Muscle layer of duodenum (tissue), 2 donors: ENCODE results near the gene CNGB1.
"Not testable (repeated sequence)": the region's sequence is repeated elsewhere in the genome, so short reads cannot be mapped to it uniquely, and the experiment has no call there.

Experiments
- H3K27ac ChIP-seq: one replicate; pipeline ENCODE4 v1.7.0; 2013; ENCODE audit warnings: mild to moderate bottlenecking, low read length
- H3K27me3 ChIP-seq: one replicate; pipeline ENCODE4 v1.7.0; 2013; ENCODE audit warnings: low read depth, mild to moderate bottlenecking, control low read depth, low read length
- H3K36me3 ChIP-seq, 2 donors: one replicate each; pipeline ENCODE4 v1.7.0; 2013; ENCODE audit warnings: low read length in 2 of 2, control low read depth in 1 of 2, mild to moderate bottlenecking in 1 of 2; ENCODE audit not compliant: insufficient read depth in 2 of 2, control insufficient read depth in 1 of 2
- H3K4me1 ChIP-seq, 2 donors: one replicate each; pipeline ENCODE4 v1.7.0; 2013; ENCODE audit warnings: low read length in 2 of 2, mild to moderate bottlenecking in 2 of 2, control low read depth in 1 of 2, moderate library complexity in 1 of 2; ENCODE audit not compliant: insufficient read depth in 2 of 2, control insufficient read depth in 1 of 2
- H3K4me3 ChIP-seq, 2 donors: one replicate each; pipeline ENCODE4 v1.7.0; 2013; ENCODE audit warnings: low read length in 2 of 2, low read depth in 1 of 2, mild to moderate bottlenecking in 1 of 2
- H3K9me3 ChIP-seq, 2 donors: one replicate each; pipeline ENCODE4 v1.7.0; 2013; ENCODE audit warnings: low read length in 2 of 2, control low read depth in 1 of 2, mild to moderate bottlenecking in 1 of 2; ENCODE audit not compliant: control insufficient read depth in 1 of 2
- donor health status: healthy.

The CNGB1 gene

GRCh38 chr16:57898961-57899360, 72.0 kb downstream of the CNGB1 start:
- H3K36me3 ChIP-seq, result no peaks in the 10 kb centered on the region
- no peaks in the 10 kb centered on the region for H3K9me3 ChIP-seq
- H3K4me1 ChIP-seq, result no peaks in the 10 kb centered on the region
- H3K27me3 ChIP-seq, result no peaks in the 10 kb centered on the region
- no peak overlapping the region for H3K4me3 ChIP-seq
- H3K27ac ChIP-seq, result no peak overlapping the region

- Histone ChIP-seq H3K36me3 (no peaks in the 10 kb centered on the region), H3K27ac (no peak overlapping the region), H3K4me3 (no peak overlapping the region), H3K4me1 (no peaks in the 10 kb centered on the region), H3K9me3 (no peaks in the 10 kb centered on the region), H3K27me3 (no peaks in the 10 kb centered on the region)
Measured at GRCh38 chr16:57897996-57898395, 72.9 kb downstream of the CNGB1 start.

GRCh38 chr16:57897053-57897784, 73.7 kb downstream of the CNGB1 start:
- Histone ChIP-seq H3K4me3 (no peak overlapping the region), H3K9me3 (no peaks in the 10 kb centered on the region), H3K27me3 (no peaks in the 10 kb centered on the region), H3K27ac (no peak overlapping the region), H3K4me1 (no peaks in the 10 kb centered on the region), H3K36me3 (no peaks in the 10 kb centered on the region)

DNA sequence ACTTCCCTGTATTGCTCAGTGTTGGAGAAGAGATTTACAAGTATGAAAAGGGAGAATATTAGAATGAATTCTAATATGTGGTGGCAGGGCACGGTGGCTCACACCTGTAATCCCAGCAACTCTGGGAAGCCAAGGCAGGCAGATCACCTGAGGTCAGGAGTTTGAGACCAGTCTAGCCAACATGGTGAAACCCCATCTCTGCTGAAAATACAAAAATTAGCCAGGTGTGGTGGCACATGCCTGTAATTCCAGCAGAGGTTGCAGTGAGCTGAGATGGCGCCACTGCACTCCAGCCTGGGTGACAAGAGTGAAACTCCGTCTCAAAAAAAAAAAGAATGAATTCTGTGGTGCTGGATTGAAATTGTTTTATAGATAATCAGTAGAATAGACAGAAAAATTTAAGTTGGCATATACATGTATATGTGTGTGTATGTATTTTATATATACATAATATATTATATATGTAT, 75.8 kb downstream of the CNGB1 start:
- not testable (repeated sequence) for H3K27me3 ChIP-seq, H3K4me3 ChIP-seq, H3K36me3 ChIP-seq, H3K4me1 ChIP-seq, H3K27ac ChIP-seq, H3K9me3 ChIP-seq

DNA sequence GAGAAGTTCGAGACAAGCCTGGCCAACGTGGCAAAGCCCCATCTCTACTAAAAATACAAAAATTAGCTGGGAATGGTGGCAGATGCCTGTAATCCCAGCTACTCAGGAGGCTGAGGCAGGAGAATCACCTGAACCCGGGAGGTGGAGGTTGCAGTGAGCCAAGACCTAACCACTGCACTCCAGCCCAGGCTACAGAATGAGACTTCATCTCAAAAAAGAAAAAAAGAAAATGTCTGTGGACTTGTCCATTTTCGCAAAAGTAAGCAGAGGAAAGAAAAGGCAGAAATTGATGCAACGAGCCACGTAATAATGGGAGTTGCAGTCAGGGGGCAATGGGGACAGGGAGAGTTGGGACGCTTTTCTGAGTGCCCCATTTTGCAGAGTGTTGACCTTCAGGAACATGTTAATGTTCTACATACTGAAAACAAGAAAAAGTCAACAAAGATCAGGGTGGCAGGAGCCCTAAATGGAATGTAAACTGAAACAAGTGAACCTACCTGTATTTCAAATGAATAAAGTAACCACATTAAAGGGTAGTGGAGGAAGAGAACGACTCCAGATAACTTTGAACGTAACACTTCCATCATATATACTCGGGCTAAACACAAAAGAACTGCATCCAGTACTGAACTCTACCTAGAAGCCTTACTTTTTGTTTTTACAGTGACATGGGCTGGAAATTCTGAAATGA, 76.4 kb downstream of the CNGB1 start:
- no peaks in the 10 kb centered on the region for H3K9me3 ChIP-seq
- H3K27me3 ChIP-seq, result no peaks in the 10 kb centered on the region
- H3K36me3 ChIP-seq, result no peaks in the 10 kb centered on the region
- no peak overlapping the region for H3K27ac ChIP-seq
- H3K4me1 ChIP-seq, result no peaks in the 10 kb centered on the region
- H3K4me3 ChIP-seq, result no peak overlapping the region

DNA sequence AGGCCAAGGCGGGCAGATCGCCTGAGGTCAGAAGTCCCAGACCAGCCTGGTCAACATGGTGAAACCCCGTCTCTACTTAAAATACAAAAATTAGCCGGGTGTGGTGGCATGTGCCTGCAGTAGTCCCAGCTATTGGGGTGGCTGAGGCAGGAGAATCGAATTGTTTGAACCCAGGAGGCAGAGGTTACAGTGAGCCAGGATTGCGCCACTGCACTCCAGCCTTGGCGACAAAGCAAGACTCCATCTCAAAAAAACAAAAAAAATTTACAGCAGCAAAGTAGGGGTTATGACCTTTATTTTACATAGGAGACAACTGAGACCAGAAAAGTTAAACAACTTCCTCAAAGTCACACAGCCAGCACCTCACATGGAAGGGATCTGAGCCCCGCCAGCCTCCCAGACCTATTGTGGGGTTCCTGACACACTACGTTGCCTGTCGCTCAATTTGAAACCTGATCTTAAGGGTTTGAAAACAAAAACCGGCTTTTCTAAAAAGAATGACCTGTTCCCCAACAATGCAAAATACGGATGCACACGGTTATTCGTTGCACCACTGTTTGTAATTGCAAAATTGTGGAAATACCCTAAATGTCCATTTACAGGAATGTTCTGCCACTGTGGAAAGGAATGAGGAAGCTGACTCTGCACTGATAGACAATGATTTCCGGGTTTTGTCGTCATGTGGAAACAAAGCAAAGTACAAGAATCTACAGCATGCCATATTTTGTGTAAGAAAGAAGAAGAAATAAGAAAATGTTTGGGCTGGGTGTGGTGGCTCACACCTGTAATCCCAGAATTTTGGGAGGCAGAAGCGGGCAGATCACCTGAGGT, 77.2 kb downstream of the CNGB1 start:
- H3K27me3 ChIP-seq, result no peaks in the 10 kb centered on the region
- no peaks in the 10 kb centered on the region for H3K9me3 ChIP-seq
- H3K4me1 ChIP-seq, result no peaks in the 10 kb centered on the region
- peak overlapping the region; percentile 51 for H3K27ac ChIP-seq
- H3K36me3 ChIP-seq, result no peaks in the 10 kb centered on the region
- no peak overlapping the region for H3K4me3 ChIP-seq

DNA sequence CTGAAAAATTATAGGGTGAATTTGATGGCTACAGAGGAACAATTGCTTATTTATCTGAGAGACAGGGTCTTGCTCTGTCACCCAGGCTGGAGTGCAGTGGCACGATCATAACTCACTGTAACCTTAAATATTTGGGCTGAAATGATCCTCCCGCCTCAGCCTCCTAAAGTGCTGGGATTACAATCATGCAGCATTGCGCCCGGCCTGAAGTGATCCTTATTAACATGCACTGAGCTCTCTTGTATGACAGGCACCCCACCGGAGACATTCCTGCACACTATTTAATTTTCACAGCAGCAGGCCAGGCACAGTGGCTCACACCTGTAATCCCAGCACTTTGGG, 77.7 kb downstream of the CNGB1 start:
- no peaks in the 10 kb centered on the region for H3K27me3 ChIP-seq
- H3K36me3 ChIP-seq, result no peaks in the 10 kb centered on the region
- H3K27ac ChIP-seq, result peak overlapping the region; percentile 51
- H3K4me3 ChIP-seq, result no peak overlapping the region
- no peaks in the 10 kb centered on the region for H3K4me1 ChIP-seq
- H3K9me3 ChIP-seq, result no peaks in the 10 kb centered on the region

- no peak overlapping the region for H3K27ac ChIP-seq
Measured at GRCh38 chr16:57892447-57893096, 78.4 kb downstream of the CNGB1 start.

GRCh38 chr16:57892041-57892440, 78.9 kb downstream of the CNGB1 start:
- H3K4me3 ChIP-seq, result no peak overlapping the region
- no peak overlapping the region for H3K27ac ChIP-seq
- H3K27me3 ChIP-seq, result no peaks in the 10 kb centered on the region
- no peaks in the 10 kb centered on the region for H3K9me3 ChIP-seq
- no peaks in the 10 kb centered on the region for H3K4me1 ChIP-seq
- H3K36me3 ChIP-seq, result no peaks in the 10 kb centered on the region

More at GRCh38 chr16:57892447-57893096, 78.4 kb downstream of the CNGB1 start:
- no peaks in the 10 kb centered on the region for H3K36me3 ChIP-seq
- no peaks in the 10 kb centered on the region for H3K4me1 ChIP-seq
- H3K27me3 ChIP-seq, result no peaks in the 10 kb centered on the region
- no peaks in the 10 kb centered on the region for H3K9me3 ChIP-seq
- H3K4me3 ChIP-seq, result no peak overlapping the region

GRCh38 chr16:57890752-57891111, 80.2 kb downstream of the CNGB1 start:
- Histone ChIP-seq H3K27ac (no peak overlapping the region), H3K36me3 (no peaks in the 10 kb centered on the region), H3K4me1 (no peaks in the 10 kb centered on the region), H3K9me3 (no peaks in the 10 kb centered on the region), H3K27me3 (peaks cover 5% of the 10 kb centered on the region), H3K4me3 (no peak overlapping the region)
